ENCODE data around the gene SEC61A1. TPM values are rescaled to one million over a fixed set of nuclear protein-coding genes. Genes with fewer than 3 reads are reported as not detected.

SEC61A1 gene
- total RNA-seq, 1 experiment from 2014 or later, result 182 TPM

DNA sequence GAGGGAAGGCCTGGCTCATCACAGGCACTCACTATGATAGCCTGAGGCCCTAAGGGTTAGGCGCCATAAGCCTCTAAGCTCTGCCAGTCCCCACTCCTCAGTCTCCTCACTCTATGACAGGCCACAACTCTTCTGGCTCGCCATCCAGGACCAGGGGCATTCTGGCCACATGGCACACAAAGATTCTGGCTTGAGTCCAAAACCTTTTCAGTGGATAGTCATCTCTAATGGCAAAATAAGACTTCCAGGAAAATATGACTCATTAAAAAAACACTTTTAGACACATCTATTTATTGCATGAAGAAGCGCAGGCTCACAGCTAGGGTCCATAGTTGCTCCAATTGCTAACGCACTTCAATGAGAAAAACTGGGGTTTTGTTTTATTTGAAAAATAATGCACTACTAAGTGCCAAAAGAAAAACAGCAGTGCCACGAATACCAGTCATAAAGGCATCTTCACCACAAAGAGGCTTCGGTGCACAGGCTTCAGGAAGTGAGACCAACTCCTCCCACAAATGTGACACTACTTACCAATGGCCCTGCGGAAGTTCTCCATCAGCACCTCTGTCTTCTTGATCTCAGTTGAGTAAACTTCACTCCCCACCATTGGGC lies 60.2 kb downstream of the SEC61A1 start:
- Histone ChIP-seq H3K9me3 (ENCODE audit: low read length) (no peaks in the 10 kb centered on the region), H3K27ac (ENCODE audit: low read length) (peak overlapping the region; percentile 24), H3K27me3 (ENCODE audit: low read length) (no peaks in the 10 kb centered on the region), H3K4me2 (ENCODE audit: low read length) (peak overlapping the region; percentile 5; the same call in 1 of the 2 replicates), H4K20me1 (ENCODE audit: low read length) (peaks cover 7% of the 10 kb centered on the region; the same call in 1 of the 2 replicates), H2AFZ (ENCODE audit: low read length) (no peak overlapping the region), H3K9me2 (replicated peaks; ENCODE audit: low read length) (no peaks in the 10 kb centered on the region), H3K9ac (ENCODE audit: low read length) (0 out of 2 replicates have a peak overlapping the region, but pooled peaks have one; percentile 8), H3K36me3 (ENCODE audit: low read depth, low read length) (peaks cover 25% of the 10 kb centered on the region; the same call in 1 of the 2 replicates), H3K79me2 (ENCODE audit: low read length) (peaks cover 36% of the 10 kb centered on the region), H3K4me1 (ENCODE audit: insufficient read depth, low read length) (peaks cover 14% of the 10 kb centered on the region), H3K4me3 (ENCODE audit: low read length) (no peak overlapping the region), H3F3A (ENCODE audit: low read length, unreplicated experiment) (peaks cover 4% of the 10 kb centered on the region)
- intact Hi-C loops (cut with micrococcal nuclease), result loop anchor here (2.0 kb wide), 1 partner anchor 18 kb away; no protein-coding TSS in a partner anchor
- ChIA-PET CTCF (interaction anchor here (0.6 kb wide), 1 partner anchor 45 kb away, joined by 3 read pairs; no protein-coding TSS in a partner anchor), POLR2A (ENCODE audit: unreplicated experiment) (no interaction called here)
- BruUV-seq (replicated peaks), result no TSS peak
- TF ChIP-seq, protein P1, sequence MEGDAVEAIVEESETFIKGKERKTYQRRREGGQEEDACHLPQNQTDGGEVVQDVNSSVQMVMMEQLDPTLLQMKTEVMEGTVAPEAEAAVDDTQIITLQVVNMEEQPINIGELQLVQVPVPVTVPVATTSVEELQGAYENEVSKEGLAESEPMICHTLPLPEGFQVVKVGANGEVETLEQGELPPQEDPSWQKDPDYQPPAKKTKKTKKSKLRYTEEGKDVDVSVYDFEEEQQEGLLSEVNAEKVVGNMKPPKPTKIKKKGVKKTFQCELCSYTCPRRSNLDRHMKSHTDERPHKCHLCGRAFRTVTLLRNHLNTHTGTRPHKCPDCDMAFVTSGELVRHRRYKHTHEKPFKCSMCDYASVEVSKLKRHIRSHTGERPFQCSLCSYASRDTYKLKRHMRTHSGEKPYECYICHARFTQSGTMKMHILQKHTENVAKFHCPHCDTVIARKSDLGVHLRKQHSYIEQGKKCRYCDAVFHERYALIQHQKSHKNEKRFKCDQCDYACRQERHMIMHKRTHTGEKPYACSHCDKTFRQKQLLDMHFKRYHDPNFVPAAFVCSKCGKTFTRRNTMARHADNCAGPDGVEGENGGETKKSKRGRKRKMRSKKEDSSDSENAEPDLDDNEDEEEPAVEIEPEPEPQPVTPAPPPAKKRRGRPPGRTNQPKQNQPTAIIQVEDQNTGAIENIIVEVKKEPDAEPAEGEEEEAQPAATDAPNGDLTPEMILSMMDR (conservative IDR thresholded peaks at IDR 0.05; ENCODE audit: low read depth, low read length), result no peak
- no peak for TF ChIP-seq EZH2 (IDR thresholded peaks at IDR 0.05; ENCODE audit: low read length, unreplicated experiment)
- no peak for TF ChIP-seq EZH2phosphoT487 (IDR thresholded peaks at IDR 0.05; ENCODE audit: borderline replicate concordance, low read length)
- peak; percentile 92 for DNase-seq
- ATAC-seq, result peak; percentile 91

DNA sequence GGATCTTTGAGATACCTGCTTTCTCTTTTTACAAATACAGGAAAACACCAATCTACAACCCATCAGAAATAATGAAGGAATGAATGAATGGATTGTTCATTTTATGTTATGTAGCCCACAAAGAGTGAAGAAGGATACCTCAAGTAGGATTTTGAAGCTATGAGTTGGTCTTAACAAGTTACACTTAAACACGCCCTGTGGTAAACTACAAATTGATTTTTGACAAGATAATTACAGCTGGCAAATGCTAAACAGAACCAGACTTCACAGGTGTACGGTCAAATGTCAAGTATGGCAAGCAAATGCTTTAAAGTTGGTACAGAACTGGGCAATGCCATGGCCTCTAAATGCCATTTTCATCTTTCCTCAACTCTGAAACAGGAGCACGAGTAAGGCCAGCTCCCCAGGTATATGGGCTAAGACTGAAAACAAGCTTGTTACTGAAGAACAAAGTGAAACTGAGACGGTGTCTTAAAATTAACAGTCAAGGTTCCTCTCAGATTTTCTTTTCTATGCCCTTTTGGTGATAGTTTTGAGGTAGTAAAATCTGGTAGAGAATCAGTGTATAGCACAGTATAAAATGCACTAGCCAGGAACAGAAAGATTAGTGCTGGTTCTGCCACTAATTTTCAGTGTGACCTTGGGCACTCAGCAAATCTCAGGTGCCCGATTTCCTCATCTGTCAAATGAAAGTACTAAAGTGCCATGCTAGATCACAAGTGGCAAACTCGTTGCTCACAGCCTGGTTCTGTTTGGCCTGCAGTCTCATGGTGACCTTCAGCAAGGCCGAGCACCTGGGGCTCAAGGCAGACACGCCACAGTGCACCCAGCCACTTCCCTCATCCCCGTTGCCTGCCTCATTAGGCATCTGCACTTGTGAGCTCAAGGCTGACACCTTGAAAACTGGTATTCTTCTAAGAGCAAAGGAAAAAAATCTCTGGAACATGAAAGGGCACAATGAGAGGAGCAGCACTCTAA lies 61.9 kb downstream of the SEC61A1 start:
- Histone ChIP-seq H3K27ac (ENCODE audit: low read length) (no peak overlapping the region), H3K9ac (ENCODE audit: low read length) (no peak overlapping the region), H3K9me3 (ENCODE audit: low read length) (no peaks in the 10 kb centered on the region), H3K27me3 (ENCODE audit: low read length) (no peaks in the 10 kb centered on the region), H4K20me1 (ENCODE audit: low read length) (peaks cover 7% of the 10 kb centered on the region; the same call in 1 of the 2 replicates), H3K9me2 (replicated peaks; ENCODE audit: low read length) (no peaks in the 10 kb centered on the region), H3K79me2 (ENCODE audit: low read length) (peaks cover 42% of the 10 kb centered on the region), H2AFZ (ENCODE audit: low read length) (no peak overlapping the region), H3K4me1 (ENCODE audit: insufficient read depth, low read length) (peaks cover 14% of the 10 kb centered on the region), H3F3A (ENCODE audit: low read length, unreplicated experiment) (peaks cover 4% of the 10 kb centered on the region), H3K4me3 (ENCODE audit: low read length) (no peak overlapping the region), H3K36me3 (ENCODE audit: low read depth, low read length) (peaks cover 23% of the 10 kb centered on the region; the same call in 1 of the 2 replicates), H3K4me2 (ENCODE audit: low read length) (no peak overlapping the region)
- intact Hi-C loops (cut with micrococcal nuclease), result loop anchor here (2.0 kb wide), 1 partner anchor 19 kb away; no protein-coding TSS in a partner anchor
- TF ChIP-seq, protein P1 (conservative IDR thresholded peaks at IDR 0.05; ENCODE audit: low read depth, low read length), result no peak
- no peak for TF ChIP-seq EZH2phosphoT487 (IDR thresholded peaks at IDR 0.05; ENCODE audit: borderline replicate concordance, low read length)
- TF ChIP-seq EZH2 (IDR thresholded peaks at IDR 0.05; ENCODE audit: low read length, unreplicated experiment), result no peak
- BruUV-seq (replicated peaks), result no TSS peak
- POLR2A ChIA-PET (ENCODE audit: unreplicated experiment), result no interaction called here
- CTCF ChIA-PET, result no interaction called here
- no peak for ATAC-seq
- DNase-seq, result no peak

Other genes with a start within 250 kb of the SEC61A1 start
- 38.7 and 40.1 TPM in 2 replicates for gene MGLL, start 229.9 kb upstream of the SEC61A1 start, total RNA-seq (2014; rRNA removed)
- gene KBTBD12, start 137.2 kb upstream of the SEC61A1 start, total RNA-seq (2014; rRNA removed), result not detected in 2 replicates
- gene RUVBL1, start 71.4 kb downstream of the SEC61A1 start, total RNA-seq (2014; rRNA removed), result 94.9 and 114 TPM in 2 replicates
- gene EEFSEC, start 101.0 kb downstream of the SEC61A1 start, total RNA-seq (2014; rRNA removed), result 9.6 and 11.6 TPM in 2 replicates